Measurements from ENCODE around the gene DDX10.
A peak's percentile ranks its signal among the peaks of the same experiment; 100 is the strongest.

The DDX10 gene

DNA sequence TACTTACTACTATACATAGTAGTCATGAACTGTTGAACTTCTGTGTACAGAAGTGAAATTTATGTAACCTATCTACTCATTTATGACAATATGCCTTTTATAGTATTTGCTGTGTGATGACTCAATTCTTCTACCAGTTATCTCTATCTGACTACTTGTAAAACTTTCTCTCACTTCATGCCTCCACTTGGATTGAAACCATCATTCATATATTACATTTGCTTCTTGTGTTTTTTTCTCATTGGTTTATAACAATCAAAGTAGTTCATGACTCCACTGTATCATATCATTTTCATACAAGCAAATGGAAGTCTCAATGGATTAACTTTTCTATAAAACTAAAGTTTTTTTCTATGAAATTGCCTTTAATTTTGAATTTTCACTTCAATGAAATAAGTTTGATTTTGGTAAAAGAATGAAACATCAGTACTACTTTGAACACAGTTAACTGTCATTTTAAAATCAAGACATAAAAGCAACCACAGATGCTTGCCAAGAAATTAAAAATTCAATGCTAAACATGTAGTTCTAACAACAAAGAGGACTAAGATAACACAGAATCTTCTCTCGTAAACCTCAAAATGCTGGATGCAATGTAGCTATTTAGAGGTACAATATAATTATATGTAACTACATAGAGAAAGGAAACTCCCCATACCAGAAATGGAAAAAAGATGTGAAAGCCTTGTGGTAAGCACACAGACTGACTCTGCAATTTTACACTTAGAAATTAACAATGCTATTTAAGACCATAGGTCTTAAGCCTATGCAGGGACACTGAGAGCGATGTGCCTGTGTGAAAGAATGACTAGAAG lies 43.7 kb upstream of the DDX10 start:
- Histone ChIP-seq H3K4me3 (IDR thresholded peaks at IDR 0.05; ENCODE audit: insufficient read depth, low read depth, low read length) (no peak overlapping the region), H3K27ac (peak overlapping the region; percentile 41), H3K9ac (no peak overlapping the region), H3K27me3 (ENCODE audit: insufficient read depth, low read depth) (no peaks in the 10 kb centered on the region), H2AFZ (ENCODE audit: low read depth) (peak overlapping the region; percentile 38), H3K4me1 (ENCODE audit: low read depth, poor library complexity, severe bottlenecking) (peaks cover 41% of the 10 kb centered on the region), H3K79me2 (ENCODE audit: insufficient read depth, low read depth) (no peaks in the 10 kb centered on the region), H3K36me3 (ENCODE audit: insufficient read depth) (no peaks in the 10 kb centered on the region), H3K4me2 (peak overlapping the region; percentile 44), H4K20me1 (ENCODE audit: insufficient read depth) (no peaks in the 10 kb centered on the region)
- TF ChIP-seq CTCF (conservative IDR thresholded peaks at IDR 0.05; ENCODE audit: low read depth, low read length) = no peak

DNA sequence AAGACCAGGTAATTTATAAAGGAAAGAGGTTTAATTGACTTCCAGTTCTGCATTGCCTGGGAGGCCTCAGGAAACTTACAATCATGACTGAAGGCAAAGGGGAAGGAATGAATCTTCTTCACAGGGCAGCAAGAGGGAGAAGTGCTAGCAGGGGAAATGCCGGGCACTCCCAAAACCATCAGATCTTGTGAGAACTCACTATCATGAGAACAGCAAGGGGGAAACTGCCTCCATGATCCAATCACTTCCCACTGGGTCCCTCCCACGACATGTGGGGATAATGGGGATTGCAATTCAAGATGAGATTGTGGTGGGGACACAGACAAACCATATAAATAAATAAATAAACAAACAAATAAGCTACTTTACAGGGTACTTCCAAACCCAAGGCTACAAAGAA lies 42.5 kb upstream of the DDX10 start:
- Histone ChIP-seq H3K27me3 (ENCODE audit: insufficient read depth, low read depth) (no peaks in the 10 kb centered on the region), H3K9ac (no peak overlapping the region), H3K4me2 (peak overlapping the region; percentile 44; the same call in 1 of the 2 replicates), H3K4me3 (IDR thresholded peaks at IDR 0.05; ENCODE audit: insufficient read depth, low read depth, low read length) (no peak overlapping the region), H3K27ac (peak overlapping the region; percentile 41), H3K36me3 (ENCODE audit: insufficient read depth) (no peaks in the 10 kb centered on the region), H3K4me1 (ENCODE audit: low read depth, poor library complexity, severe bottlenecking) (peaks cover 41% of the 10 kb centered on the region), H3K79me2 (ENCODE audit: insufficient read depth, low read depth) (no peaks in the 10 kb centered on the region), H4K20me1 (ENCODE audit: insufficient read depth) (no peaks in the 10 kb centered on the region), H2AFZ (ENCODE audit: low read depth) (peak overlapping the region; percentile 38; the same call in 1 of the 2 replicates)
- TF ChIP-seq CTCF (conservative IDR thresholded peaks at IDR 0.05; ENCODE audit: low read depth, low read length) = no peak

DNA sequence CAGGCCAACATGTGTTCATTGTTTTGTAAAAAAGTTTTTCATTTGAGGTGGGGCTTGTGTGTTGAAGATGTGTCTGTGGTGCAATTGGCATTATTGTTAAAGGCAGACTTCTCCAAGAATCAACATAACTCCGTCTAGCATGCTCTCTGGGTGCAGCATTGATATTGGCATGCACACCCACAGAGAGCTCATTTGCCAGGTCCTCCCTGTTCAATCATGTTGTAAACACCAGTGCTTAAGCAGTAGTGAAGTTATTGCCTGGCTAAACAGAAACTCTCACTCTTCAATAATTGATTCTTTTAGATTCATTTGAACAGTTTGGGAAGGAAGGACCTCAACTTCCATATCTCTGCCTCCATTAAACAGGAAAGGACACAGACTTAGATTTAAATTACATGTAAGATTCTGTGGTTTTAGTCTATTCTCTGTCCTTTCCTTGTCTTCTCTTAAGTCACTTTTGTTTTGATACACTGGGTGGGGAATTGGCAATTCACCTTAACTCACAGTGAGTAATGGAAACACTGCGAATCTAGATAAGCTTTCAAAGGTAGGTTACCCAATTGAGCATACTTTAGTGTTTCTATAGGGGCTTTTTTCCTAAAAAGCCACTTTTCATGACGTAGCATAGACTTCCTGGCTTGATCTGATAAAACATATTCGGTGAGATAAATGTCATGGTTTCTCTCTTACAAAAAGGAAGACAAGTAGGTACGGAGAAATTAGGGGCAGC lies 40.5 kb upstream of the DDX10 start:
- H3K36me3 ChIP-seq (ENCODE audit: insufficient read depth) = no peaks in the 10 kb centered on the region
- no peaks in the 10 kb centered on the region for H3K79me2 ChIP-seq (ENCODE audit: insufficient read depth, low read depth)
- H3K4me3 ChIP-seq (IDR thresholded peaks at IDR 0.05; ENCODE audit: insufficient read depth, low read depth, low read length) = no peak overlapping the region
- H3K4me2 ChIP-seq = no peak overlapping the region
- no peak overlapping the region for H3K27ac ChIP-seq
- no peak overlapping the region for H3K9ac ChIP-seq
- H3K4me1 ChIP-seq (ENCODE audit: low read depth, poor library complexity, severe bottlenecking) = peaks cover 36% of the 10 kb centered on the region
- TF ChIP-seq CTCF (conservative IDR thresholded peaks at IDR 0.05; ENCODE audit: low read depth, low read length) = no peak
- H2AFZ ChIP-seq (ENCODE audit: low read depth) = no peak overlapping the region
- no peaks in the 10 kb centered on the region for H4K20me1 ChIP-seq (ENCODE audit: insufficient read depth)
- H3K27me3 ChIP-seq (ENCODE audit: insufficient read depth, low read depth) = no peaks in the 10 kb centered on the region

DNA sequence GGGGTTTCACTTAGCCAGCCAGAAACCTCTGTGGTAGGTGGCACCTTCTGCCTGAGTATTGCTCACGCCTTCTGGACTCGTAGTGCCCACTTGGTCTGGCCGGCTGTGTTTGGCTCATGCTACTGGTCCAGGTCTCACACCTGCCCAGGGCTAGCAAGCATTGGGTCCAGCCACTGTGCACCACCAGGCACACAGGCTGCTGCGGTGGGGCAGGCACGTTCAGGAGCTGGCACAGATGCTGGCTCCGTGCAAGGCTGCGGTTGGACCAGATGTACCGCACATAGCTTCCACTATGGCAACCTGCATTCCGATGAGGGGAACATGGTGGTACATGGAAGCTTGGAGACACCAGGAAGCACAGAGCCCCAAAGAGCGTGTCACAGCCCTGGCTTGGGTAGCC lies 36.5 kb upstream of the DDX10 start:
- H3K36me3 ChIP-seq (ENCODE audit: insufficient read depth) = no peaks in the 10 kb centered on the region
- H3K4me1 ChIP-seq (ENCODE audit: low read depth, poor library complexity, severe bottlenecking) = no peaks in the 10 kb centered on the region
- no peaks in the 10 kb centered on the region for H4K20me1 ChIP-seq (ENCODE audit: insufficient read depth)
- TF ChIP-seq CTCF (conservative IDR thresholded peaks at IDR 0.05; ENCODE audit: low read depth, low read length) = no peak
- H2AFZ ChIP-seq (ENCODE audit: low read depth) = no peak overlapping the region
- H3K79me2 ChIP-seq (ENCODE audit: insufficient read depth, low read depth) = no peaks in the 10 kb centered on the region
- H3K4me2 ChIP-seq = no peak overlapping the region
- no peaks in the 10 kb centered on the region for H3K27me3 ChIP-seq (ENCODE audit: insufficient read depth, low read depth)
- H3K4me3 ChIP-seq (IDR thresholded peaks at IDR 0.05; ENCODE audit: insufficient read depth, low read depth, low read length) = no peak overlapping the region
- no peak overlapping the region for H3K9ac ChIP-seq
- no peak overlapping the region for H3K27ac ChIP-seq
